LNCaP clone FGC (cell line): ENCODE data around the gene DTNBP1.

Source experiments
- DNase-seq: peaks from one replicate; pipeline ENCODE4 v3.0.0-alpha.2; 2011; ENCODE audit warnings: low read depth
- H3K4me3 ChIP-seq: 2 replicates; pipeline ENCODE4 v1.5.1; 2011; ENCODE audit warnings: mild to moderate bottlenecking, low read depth, low read length, control low read depth
- CTCF ChIP-seq: IDR thresholded peaks from 2 replicates; pipeline ENCODE4 v1.5.1; 2012; ENCODE audit warnings: mild to moderate bottlenecking; ENCODE audit not compliant: control insufficient read depth, insufficient read depth; ENCODE audit errors: extremely low read depth

DTNBP1 gene

GRCh38 chr6:15511248-15512125, 151.3 kb downstream of the DTNBP1 start:
- TF ChIP-seq CTCF: no peak
- no peak overlapping the region for H3K4me3 ChIP-seq
- DNase-seq: no peak

GRCh38 chr6:15510536-15511247, 152.1 kb downstream of the DTNBP1 start:
- DNase-seq: no peak
- no peak overlapping the region for H3K4me3 ChIP-seq
- no peak for TF ChIP-seq CTCF

- H3K4me3 ChIP-seq: no peak overlapping the region
- no peak for DNase-seq
- no peak for TF ChIP-seq CTCF
These were observed 152.7 kb downstream of the DTNBP1 start for GRCh38 chr6:15510121-15510520.

- no peak for DNase-seq
- no peak overlapping the region for H3K4me3 ChIP-seq
- no peak for TF ChIP-seq CTCF
These were observed 153.4 kb downstream of the DTNBP1 start for GRCh38 chr6:15509335-15509933.

- TF ChIP-seq CTCF: no peak
- no peak overlapping the region for H3K4me3 ChIP-seq
- DNase-seq: no peak
These were observed 153.9 kb downstream of the DTNBP1 start for GRCh38 chr6:15508931-15509330.

- TF ChIP-seq CTCF: no peak
- no peak overlapping the region for H3K4me3 ChIP-seq
- DNase-seq: no peak
These were observed 154.4 kb downstream of the DTNBP1 start for GRCh38 chr6:15508441-15508871.
